Neuronal stem cell (in vitro differentiated cells): ENCODE data around the gene OMP.
A peak's percentile ranks its signal among the peaks of the same experiment; 100 is the strongest.

Experiments used
- DNase-seq: peaks from one replicate; pipeline ENCODE4 v3.0.0-alpha.2; 2013; ENCODE audit warnings: low spot score
- H2AFZ ChIP-seq: one replicate; pipeline ENCODE4 v1.6.1; 2013; ENCODE audit warnings: mild to moderate bottlenecking, low read length, inconsistent platforms
- H2AK5ac ChIP-seq: 2 replicates; pipeline ENCODE4 v1.6.1; 2013; ENCODE audit warnings: low read depth, mild to moderate bottlenecking, inconsistent platforms, low read length, moderate library complexity, mixed read lengths
- H2BK120ac ChIP-seq: 2 replicates; pipeline ENCODE4 v1.6.1; 2013; ENCODE audit warnings: low read depth, mild to moderate bottlenecking, inconsistent platforms, low read length, moderate library complexity, mixed read lengths
- H2BK12ac ChIP-seq: one replicate; pipeline ENCODE4 v1.6.1; 2013; ENCODE audit warnings: low read length, inconsistent platforms
- H2BK15ac ChIP-seq: 2 replicates; pipeline ENCODE4 v1.6.1; 2013; ENCODE audit warnings: mild to moderate bottlenecking, low read length, inconsistent platforms, mixed read lengths
- H2BK5ac ChIP-seq: one replicate; pipeline ENCODE4 v1.6.1; 2013; ENCODE audit warnings: inconsistent platforms, mild to moderate bottlenecking, low read length, moderate library complexity
- H3K14ac ChIP-seq: one replicate; pipeline ENCODE4 v1.6.1; 2013; ENCODE audit warnings: low read length, inconsistent platforms
- H3K18ac ChIP-seq: 2 replicates; pipeline ENCODE4 v1.6.1; 2013; ENCODE audit warnings: low read length, inconsistent platforms
- H3K23ac ChIP-seq: 2 replicates; pipeline ENCODE4 v1.6.1; 2013; ENCODE audit warnings: low read depth, mild to moderate bottlenecking, mixed read lengths, low read length, inconsistent platforms; ENCODE audit not compliant: poor library complexity
- H3K27ac ChIP-seq: replicated peaks from 3 replicates; pipeline ENCODE4 v1.5.1; 2013; ENCODE audit warnings: low read length, inconsistent platforms
- H3K27me3 ChIP-seq, 3 experiments: 2 replicates each; pipeline ENCODE4 v1.6.1; 2013; ENCODE audit warnings: low read length in 3 of 3, mild to moderate bottlenecking in 2 of 3, inconsistent platforms in 1 of 3, low read depth in 1 of 3, mixed read lengths in 1 of 3, moderate library complexity in 1 of 3; ENCODE audit not compliant: control insufficient read depth in 3 of 3, insufficient read depth in 3 of 3
- H3K36me3 ChIP-seq, 2 donors: replicated peaks in 1 of 2; 2 replicates each; pipeline ENCODE4 v1.6.1; 2013; ENCODE audit warnings: low read length in 2 of 2; ENCODE audit not compliant: control insufficient read depth in 2 of 2, insufficient read depth in 2 of 2
- H3K4ac ChIP-seq: 2 replicates; pipeline ENCODE4 v1.6.1; 2013; ENCODE audit warnings: inconsistent platforms, mild to moderate bottlenecking, low read length, moderate library complexity
- H3K4me1 ChIP-seq, 2 donors: 1 replicate in 1 of 2; 2 replicates in 1 of 2; pipeline ENCODE4 v1.6.1; 2013; ENCODE audit warnings: low read length in 2 of 2, low read depth in 1 of 2; ENCODE audit not compliant: control insufficient read depth in 2 of 2, insufficient read depth in 1 of 2
- H3K4me2 ChIP-seq: one replicate; pipeline ENCODE4 v1.6.1; 2013; ENCODE audit warnings: mild to moderate bottlenecking, low read length, inconsistent platforms; ENCODE audit not compliant: insufficient read depth, poor library complexity, severe bottlenecking
- H3K4me3 ChIP-seq, 2 donors: 2 replicates each; pipeline ENCODE4 v1.5.1; 2013; ENCODE audit warnings: low read length in 2 of 2, mild to moderate bottlenecking in 2 of 2, inconsistent platforms in 1 of 2, moderate library complexity in 1 of 2
- H3K79me1 ChIP-seq: one replicate; pipeline ENCODE4 v1.6.1; 2013; ENCODE audit warnings: low read depth, mild to moderate bottlenecking, inconsistent platforms, low read length, moderate library complexity
- H3K9ac ChIP-seq: one replicate; pipeline ENCODE4 v1.6.1; 2013; ENCODE audit warnings: mild to moderate bottlenecking, low read depth, low read length, inconsistent platforms; ENCODE audit not compliant: poor library complexity
- H3K9me3 ChIP-seq, 2 donors: replicated peaks in 1 of 2; 2 replicates each; pipeline versions ENCODE3 to v1.6.1; 2013; ENCODE audit warnings: low read length in 2 of 2, mild to moderate bottlenecking in 2 of 2, inconsistent platforms in 1 of 2, low read depth in 1 of 2, mixed read lengths in 1 of 2, moderate library complexity in 1 of 2; ENCODE audit not compliant: control insufficient read depth in 2 of 2, insufficient read depth in 1 of 2
- H4K8ac ChIP-seq: one replicate; pipeline ENCODE4 v1.6.1; 2013; ENCODE audit warnings: low read depth, mild to moderate bottlenecking, inconsistent platforms, low read length, moderate library complexity
- H4K91ac ChIP-seq: one replicate; pipeline ENCODE4 v1.6.1; 2013; ENCODE audit warnings: low read length, low read depth, mild to moderate bottlenecking, inconsistent platforms; ENCODE audit not compliant: poor library complexity
- WGBS, 2 donors: extraction: QIAGEN DNeasy Blood & Tissue Kit; methylation state at CpG; one replicate each; pipeline ENCODE4 v1.1.7; 2013; ENCODE audit warnings: missing lambda C conversion rate in 2 of 2, mixed read lengths in 1 of 2; ENCODE audit not compliant: insufficient read length in 2 of 2, insufficient replicate concordance in 1 of 2; ENCODE audit errors: extremely low coverage in 2 of 2; 5-methylcytosine and 5-hydroxymethylcytosine counted together

OMP gene

DNA sequence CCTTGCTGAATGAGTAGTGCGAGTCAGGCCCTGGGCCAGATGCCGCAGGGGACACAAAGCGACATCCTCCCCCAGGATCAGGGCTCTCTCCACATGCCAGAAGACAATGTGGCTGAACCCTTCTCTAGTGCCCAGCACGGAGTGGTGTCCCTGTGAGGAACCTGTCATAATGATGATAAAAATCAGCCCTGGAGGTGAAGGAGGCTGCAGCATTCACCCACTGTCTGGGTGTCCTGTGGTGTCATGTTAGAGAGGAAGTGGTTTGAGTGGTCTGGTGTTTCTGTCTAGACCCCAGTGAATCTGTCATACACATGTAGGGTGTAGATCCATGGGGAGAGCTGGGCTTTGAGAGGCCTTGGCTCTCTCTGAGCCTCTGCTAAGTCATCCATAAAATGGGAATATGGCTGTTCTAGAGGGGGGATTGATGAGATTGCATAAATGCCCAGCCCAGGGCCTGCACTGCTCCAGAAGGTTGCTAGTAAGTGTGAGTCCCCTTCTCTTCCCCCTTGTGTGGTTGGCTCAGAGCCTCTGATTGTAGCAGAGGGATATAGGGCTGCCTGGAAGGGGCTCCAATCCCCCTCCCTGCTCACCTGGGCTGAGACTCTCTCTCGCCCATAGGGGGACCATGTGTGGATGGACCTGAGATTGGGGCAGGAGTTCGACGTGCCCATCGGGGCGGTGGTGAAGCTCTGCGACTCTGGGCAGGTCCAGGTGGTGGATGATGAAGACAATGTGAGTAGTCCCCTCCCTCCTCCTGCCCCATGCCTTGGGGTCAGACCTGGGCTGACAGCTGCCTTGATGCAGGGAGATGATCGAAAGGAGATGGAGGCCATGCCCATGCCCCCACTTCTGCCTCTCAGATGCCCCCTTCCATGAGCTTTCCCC, 39.7 kb downstream of the OMP start:
- H3K18ac ChIP-seq, result peak overlapping the region; percentile 20
- H3K14ac ChIP-seq, result no peak overlapping the region
- no peak overlapping the region for H2AFZ ChIP-seq
- no peaks in the 10 kb centered on the region for H3K79me1 ChIP-seq
- H3K4me1 ChIP-seq, result peaks cover 0 to 3% of the 10 kb centered on the region in 2 donors
- peaks cover 0 to 42% (median 0%) of the 10 kb centered on the region in 3 experiments for H3K27me3 ChIP-seq
- H3K9me3 ChIP-seq, result no peaks in the 10 kb centered on the region
- H4K91ac ChIP-seq, result no peak overlapping the region
- no peak overlapping the region for H2BK5ac ChIP-seq
- H2AK5ac ChIP-seq, result no peak overlapping the region
- no peak overlapping the region for H2BK15ac ChIP-seq
- H3K23ac ChIP-seq, result no peak overlapping the region
- no peak overlapping the region for H4K8ac ChIP-seq
- H3K36me3 ChIP-seq, result no peaks in the 10 kb centered on the region
- H3K4me3 ChIP-seq, result no peak overlapping the region
- H2BK120ac ChIP-seq, result no peak overlapping the region
- DNase-seq, result no peak
- no peak overlapping the region for H3K27ac ChIP-seq
- no CpG with 5 or more reads among the region's 11 CpGs for WGBS, 2 donors
- H3K9ac ChIP-seq, result no peak overlapping the region
- H3K4ac ChIP-seq, result no peak overlapping the region
- no peak overlapping the region for H2BK12ac ChIP-seq
- no peak overlapping the region for H3K4me2 ChIP-seq

DNA sequence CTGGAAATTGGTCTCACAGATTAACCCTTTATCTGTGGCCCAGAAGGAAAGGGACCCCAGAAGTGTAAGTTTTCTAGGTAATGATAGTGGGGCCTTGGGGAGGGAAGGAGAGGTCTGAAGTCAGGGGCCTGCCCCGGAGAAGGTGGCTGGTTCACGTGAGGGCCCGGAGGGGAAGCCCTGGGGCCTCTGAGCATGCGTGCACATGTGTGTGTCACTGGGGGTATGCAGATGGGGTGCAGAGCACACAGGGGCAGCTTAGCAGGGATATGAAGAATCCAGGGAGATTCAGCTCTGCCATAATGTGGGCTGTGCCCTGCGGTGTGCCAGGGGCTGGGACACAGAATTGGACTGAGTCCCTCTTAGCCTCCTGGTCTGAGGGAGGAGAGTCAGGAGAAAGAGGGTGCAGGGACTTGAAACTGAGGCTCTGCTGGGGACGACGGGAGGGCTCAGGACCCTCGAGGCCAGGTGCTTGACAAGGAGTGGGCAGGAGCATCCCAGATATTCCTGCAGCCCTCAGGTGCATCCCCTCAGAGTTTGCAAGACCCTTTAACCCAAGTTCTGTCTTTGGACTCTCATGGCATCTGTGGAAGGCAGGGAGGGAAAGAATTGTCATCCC, 40.9 kb downstream of the OMP start:
- Histone ChIP-seq H2AK5ac (no peak overlapping the region), H3K14ac (no peak overlapping the region), H3K9me3 (no peaks in the 10 kb centered on the region), H3K18ac (peak overlapping the region; percentile 15), H3K79me1 (no peaks in the 10 kb centered on the region), H2AFZ (no peak overlapping the region), H3K27ac (no peak overlapping the region), H2BK120ac (no peak overlapping the region), H4K8ac (no peak overlapping the region), H3K27me3 (peaks cover 0 to 47% (median 0%) of the 10 kb centered on the region in 3 experiments), H2BK12ac (no peak overlapping the region), H3K4me3 (no peak overlapping the region), H3K9ac (no peak overlapping the region), H4K91ac (no peak overlapping the region), H3K23ac (no peak overlapping the region), H3K36me3 (no peaks in the 10 kb centered on the region), H2BK15ac (no peak overlapping the region), H3K4me1 (peaks cover 4 to 11% of the 10 kb centered on the region in 2 donors), H2BK5ac (peak overlapping the region; percentile 67), H3K4me2 (no peak overlapping the region), H3K4ac (no peak overlapping the region)
- DNase-seq, result no peak
- no CpG with 5 or more reads among the region's 8 CpGs for WGBS, 2 donors

DNA sequence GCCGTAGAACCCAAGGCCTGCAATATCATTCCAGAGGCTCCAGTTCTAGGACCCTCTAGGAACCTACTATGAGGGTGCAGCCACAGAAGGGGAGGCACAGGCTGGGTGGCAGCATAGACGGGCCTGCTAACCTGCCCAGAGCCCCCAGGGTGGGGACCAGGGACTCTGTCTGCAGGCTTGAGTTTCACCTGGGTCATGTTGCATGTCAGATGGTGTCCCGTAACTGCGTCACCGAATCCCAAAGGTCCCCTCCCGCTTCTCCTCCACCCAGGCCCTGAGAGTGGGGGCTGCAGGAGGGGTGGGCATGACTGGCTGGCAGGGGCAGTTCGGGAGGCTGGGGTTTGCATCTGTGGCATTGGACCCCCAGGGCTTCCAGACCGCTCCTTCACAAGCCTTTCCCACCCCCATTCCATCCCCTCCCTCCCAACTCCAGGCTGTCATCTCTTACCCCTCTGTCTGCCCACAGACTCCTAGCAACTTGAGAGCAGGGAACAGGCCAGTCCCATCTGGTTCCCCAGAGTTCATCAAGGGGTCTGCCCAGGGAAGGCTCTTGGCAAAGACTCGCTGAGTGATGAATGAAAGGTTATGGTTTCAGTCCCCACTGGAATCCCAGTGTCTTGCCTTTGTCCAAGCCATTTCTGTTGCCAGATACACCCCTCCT, 41.7 kb downstream of the OMP start:
- Histone ChIP-seq H2BK12ac (no peak overlapping the region), H3K9ac (no peak overlapping the region), H3K14ac (no peak overlapping the region), H3K36me3 (no peaks in the 10 kb centered on the region), H3K4me1 (peaks cover 4 to 11% of the 10 kb centered on the region in 2 donors), H2BK120ac (no peak overlapping the region), H3K9me3 (no peaks in the 10 kb centered on the region), H3K27ac (no peak overlapping the region), H3K18ac (no peak overlapping the region), H3K79me1 (no peaks in the 10 kb centered on the region), H2AK5ac (peak overlapping the region; percentile 44), H2BK15ac (peak overlapping the region; percentile 54), H3K4me2 (no peak overlapping the region), H3K27me3 (peaks cover 0 to 52% (median 0%) of the 10 kb centered on the region in 3 experiments), H3K4me3 (no peak overlapping the region), H2AFZ (peak overlapping the region; percentile 1), H4K8ac (no peak overlapping the region), H2BK5ac (no peak overlapping the region), H3K4ac (no peak overlapping the region), H4K91ac (no peak overlapping the region), H3K23ac (no peak overlapping the region)
- DNase-seq, result no peak
- WGBS, 2 donors, result no CpG with 5 or more reads among the region's 9 CpGs
